GM19035 (cell line): ENCODE data around the gene HDX.
A peak's percentile ranks its signal among the peaks of the same experiment; 100 is the strongest.
"Not testable (repeated sequence)": the region's sequence is repeated elsewhere in the genome, so short reads cannot be mapped to it uniquely, and the experiment has no call there.

Experiments
- ATAC-seq: cut with Tn5 transposase; IDR thresholded peaks from one replicate; pipeline ENCODE4 v1.9.1; 2021; ENCODE audit not compliant: unreplicated experiment

HDX gene

DNA sequence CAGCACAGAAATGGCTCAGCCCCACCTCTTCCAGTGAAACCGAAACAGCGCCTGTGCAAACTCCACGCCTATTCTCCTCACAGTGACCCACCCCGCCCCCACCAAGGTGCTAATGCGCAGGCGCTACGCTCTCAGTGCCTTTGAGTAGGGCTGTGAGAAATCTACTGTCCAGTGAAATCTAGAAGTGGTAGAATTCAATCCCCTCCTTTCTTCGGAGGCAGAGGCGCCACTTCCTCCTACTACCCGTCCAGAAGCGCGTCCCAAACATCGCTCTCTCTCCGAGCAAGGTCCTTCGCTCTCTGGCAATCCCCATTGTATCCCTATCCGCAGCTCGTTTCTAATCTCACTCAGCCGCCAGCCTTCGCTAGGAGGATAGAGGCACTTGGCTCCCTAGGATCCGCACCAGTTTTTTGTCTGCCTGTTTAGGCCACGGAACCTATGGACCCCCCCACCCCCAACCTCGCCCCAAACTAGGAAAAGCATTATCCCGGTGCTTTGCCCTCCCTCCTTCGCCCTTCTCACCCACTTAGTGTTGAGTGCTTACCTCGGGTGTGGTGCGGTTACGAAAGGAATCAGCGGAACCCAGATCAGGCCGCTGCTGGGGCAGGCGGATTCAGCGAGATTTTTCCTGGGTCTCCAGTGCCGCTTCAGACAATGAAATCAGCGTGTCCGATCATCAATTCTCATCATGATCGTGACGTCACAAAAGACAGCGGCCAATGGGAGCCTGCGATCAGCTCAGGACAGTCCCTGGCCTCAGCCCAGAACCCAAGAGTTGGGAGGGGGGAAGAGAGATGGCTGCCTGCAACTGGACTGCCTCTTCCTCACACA lies at the start of gene HDX:
HDX (minus strand) TSS at position 656 of the 831 bp plus-strand sequence. CDS start 27,056 bp downstream, outside the sequence.
- ATAC-seq = peak; percentile 82

- ATAC-seq = not testable (repeated sequence)
These were observed 39.1 kb upstream of the HDX start for GRCh38 chrX:84541315-84541714.

GRCh38 chrX:84537627-84538026 lies 35.4 kb upstream of the HDX start:
- not testable (repeated sequence) for ATAC-seq

DNA sequence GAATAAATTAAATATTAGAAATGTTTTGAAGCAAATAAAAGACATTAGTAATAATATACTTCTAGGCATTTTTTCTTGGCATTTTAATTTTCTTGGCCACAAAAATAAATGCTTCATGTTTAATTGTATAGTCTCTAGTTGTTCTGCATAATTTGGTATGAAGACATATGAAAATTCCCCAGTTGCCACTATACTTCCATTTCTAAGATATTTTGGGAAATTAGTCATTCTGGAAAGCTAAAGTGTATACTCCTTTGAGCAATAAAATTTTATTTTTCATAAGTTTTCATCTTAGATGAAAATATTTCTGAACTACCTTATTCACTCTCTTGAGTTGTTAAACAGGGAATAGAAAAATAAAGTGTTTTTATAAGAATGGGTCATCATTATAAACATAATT lies 13.8 kb downstream of the HDX start:
- no peak for ATAC-seq

- ATAC-seq = peak; percentile 99
These were observed 14.6 kb downstream of the HDX start for GRCh38 chrX:84487365-84488353.

GRCh38 chrX:84479086-84479485 lies 23.2 kb downstream of the HDX start:
- no peak for ATAC-seq

GRCh38 chrX:84477114-84477513 lies 25.1 kb downstream of the HDX start:
- ATAC-seq = no peak

- no peak for ATAC-seq
These were observed 26.7 kb downstream of the HDX start for GRCh38 chrX:84475596-84475995.

DNA sequence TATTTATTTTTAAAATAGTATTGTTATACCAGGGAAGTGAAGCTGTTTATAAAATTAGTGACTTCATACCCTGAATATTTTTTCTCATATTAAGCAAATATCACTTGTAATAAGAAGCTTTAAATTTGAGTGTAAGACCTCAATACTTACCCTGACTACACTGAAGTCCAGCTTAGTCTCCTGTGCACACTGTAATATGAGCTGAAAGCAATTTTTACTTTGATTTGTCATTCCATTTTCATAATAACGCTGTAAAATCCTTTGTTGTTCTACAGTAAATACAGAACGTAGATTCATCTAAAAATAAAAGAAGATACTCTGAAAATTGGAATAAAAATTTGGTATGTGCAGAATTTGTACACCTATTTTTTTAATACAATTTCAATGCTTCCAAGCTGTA lies 27.2 kb downstream of the HDX start:
- ATAC-seq = no peak

DNA sequence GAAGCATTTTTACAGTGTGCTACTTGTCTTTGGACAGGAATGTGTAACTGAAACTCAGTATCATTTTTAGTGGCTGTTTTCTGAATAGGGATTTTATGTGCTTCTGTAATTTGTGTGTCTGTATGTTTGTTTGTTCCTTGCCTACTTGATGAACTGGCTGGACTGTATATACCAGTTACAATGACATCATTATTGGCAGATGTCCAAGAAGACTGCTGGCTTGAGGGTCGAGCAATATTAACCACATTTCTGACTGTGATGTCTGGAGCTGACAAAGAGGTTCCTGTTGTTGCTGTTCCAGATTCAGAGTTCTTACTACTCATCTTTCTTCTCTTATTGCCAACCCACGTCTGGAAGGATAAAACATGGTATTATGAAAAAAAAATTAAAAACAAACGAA lies 33.0 kb downstream of the HDX start:
- no peak for ATAC-seq

- no peak for ATAC-seq
These were observed 34.4 kb downstream of the HDX start for GRCh38 chrX:84467898-84468297.

DNA sequence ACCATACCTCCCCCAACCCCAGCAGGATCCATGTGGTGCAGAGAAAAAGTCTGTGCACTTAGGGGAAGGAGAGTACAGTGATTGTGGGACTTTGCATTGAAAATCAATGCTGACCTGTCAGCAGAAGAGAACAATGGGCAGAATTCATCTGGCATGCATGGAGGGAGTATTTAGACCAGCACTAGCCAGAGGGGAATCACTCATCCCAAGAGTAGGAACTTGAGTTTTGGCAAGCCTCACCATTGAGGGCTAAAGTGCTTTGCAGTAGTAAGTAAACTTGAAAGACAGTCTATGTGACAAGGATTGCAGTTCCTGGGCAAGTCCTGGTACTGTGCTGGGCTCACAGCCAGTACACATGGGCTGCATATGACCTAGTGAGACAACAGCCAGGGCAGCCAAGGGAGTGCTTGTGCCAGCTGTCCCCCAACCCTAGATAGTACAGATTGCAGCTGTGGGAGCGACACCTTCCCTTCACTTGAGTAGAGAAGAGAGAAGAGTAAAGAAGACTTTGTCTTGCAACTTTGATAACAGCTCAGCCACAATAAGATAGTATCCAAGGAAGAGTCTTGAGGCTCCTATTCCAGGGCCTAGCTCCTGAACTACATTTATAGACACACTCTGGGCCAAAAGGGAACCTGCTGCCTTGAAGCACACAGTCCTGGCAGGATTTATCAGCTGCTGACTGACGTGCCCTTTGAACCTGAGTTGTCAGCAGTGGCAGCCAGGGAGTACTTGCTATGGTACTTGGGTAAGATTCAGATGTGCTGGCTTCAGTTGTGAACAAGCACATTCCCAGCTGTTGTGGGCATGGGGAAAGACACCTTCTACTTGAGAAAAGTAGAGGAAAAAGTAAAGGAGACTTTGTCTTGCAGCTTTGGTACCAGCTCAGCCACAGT lies 48.7 kb downstream of the HDX start:
- no peak for ATAC-seq

- ATAC-seq = no peak
These were observed 61.1 kb downstream of the HDX start for GRCh38 chrX:84441143-84441542.

GRCh38 chrX:84415140-84415539 lies 87.1 kb downstream of the HDX start:
- ATAC-seq = no peak

DNA sequence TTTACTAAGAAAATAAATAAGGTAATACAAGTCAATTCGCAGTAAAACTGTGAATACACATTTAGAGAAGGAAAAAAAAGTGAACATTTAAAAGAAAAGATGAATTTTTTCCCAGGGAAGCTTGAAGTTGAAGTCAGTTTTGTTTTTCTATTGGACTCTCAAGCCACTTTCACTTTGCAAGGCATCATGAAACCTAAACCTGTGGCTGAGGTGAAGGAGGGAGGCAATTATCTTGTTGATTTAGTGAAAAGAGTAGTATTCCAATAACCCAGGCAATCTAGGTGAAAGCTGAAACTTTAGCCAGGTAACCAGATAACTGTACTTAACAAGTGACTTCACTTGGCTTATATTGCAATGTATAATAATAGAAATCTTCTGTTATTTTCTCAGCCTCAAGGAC lies 138.6 kb downstream of the HDX start:
- no peak for ATAC-seq

DNA sequence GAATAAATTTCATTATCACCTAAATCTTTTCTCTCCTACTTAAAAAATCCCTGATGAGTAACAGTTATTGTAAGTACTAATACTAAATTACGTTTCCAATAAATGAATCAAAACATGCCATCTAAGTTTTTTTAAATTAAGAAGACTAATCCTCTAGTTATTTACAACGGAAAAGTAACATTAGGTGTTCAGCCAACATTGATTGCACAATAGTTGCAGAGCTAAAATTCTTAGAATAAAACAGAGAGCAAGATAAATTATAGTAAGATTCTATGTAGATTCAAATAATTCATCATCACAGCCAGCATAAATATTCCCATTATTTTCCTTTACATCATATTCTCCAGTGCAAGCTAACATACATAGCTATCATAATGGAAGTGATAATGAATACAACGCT lies 139.2 kb downstream of the HDX start:
- no peak for ATAC-seq

- no peak for ATAC-seq
These were observed 139.9 kb downstream of the HDX start for GRCh38 chrX:84362184-84362838.

DNA sequence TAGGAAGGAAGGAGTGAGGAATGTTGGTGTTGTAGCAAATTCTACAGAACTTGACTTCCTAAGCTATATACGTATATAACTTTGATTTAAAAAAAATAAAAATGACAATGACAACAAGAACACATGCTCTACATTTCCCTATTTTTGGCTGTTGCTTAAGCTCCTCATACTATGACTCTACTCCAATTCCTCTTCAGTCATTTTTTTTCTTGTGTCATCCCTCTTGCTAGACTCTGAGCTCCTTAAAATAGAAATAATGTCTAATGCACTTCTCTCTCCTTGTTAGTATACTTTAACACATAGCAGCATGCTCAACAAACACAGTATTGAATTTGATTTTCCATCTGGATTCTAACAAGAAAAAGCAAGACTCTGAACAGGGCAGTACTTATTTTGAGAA lies 144.0 kb downstream of the HDX start:
- ATAC-seq = no peak

GRCh38 chrX:84357296-84357695 lies 145.0 kb downstream of the HDX start:
- no peak for ATAC-seq

GRCh38 chrX:84340968-84341367 lies 161.3 kb downstream of the HDX start:
- no peak for ATAC-seq
